Lower leg skin (tissue), 4 donors: Measurements from ENCODE around the gene PSMC3IP. TPM values are rescaled to one million over a fixed set of nuclear protein-coding genes. Genes with fewer than 3 reads are reported as not detected.
A peak's percentile ranks its signal among the peaks of the same experiment; 100 is the strongest.
"Not testable (repeated sequence)": the region's sequence is repeated elsewhere in the genome, so short reads cannot be mapped to it uniquely, and the experiment has no call there.

Source experiments
- DNase-seq, 2 donors: peaks; one replicate each; pipeline ENCODE4 v3.0.0-alpha.2; 2019; ENCODE audit warnings: low spot score in 2 of 2
- H3K4me3 ChIP-seq: fragments of 200-600 bp; sonication (generic); 2 replicates; pipeline ENCODE4 v1.5.1; 2017; ENCODE audit warnings: mild to moderate bottlenecking, low read depth; ENCODE audit not compliant: poor library complexity, severe bottlenecking
- CTCF ChIP-seq, 3 donors: fragments of 450-650 bp; IDR thresholded peaks; one replicate each; pipeline ENCODE4 v1.5.1; 2016; ENCODE audit warnings: antibody characterized with exemption in 3 of 3, mild to moderate bottlenecking in 3 of 3, moderate library complexity in 2 of 3
- POLR2A ChIP-seq, 2 donors: fragments of 450-650 bp; IDR thresholded peaks; one replicate each; pipeline ENCODE4 v1.6.1; 2016 to 2017; ENCODE audit warnings: antibody characterized with exemption in 2 of 2, mild to moderate bottlenecking in 1 of 2, moderate library complexity in 1 of 2
- WGBS, 2 donors: methylation state at CpG; one replicate each; pipeline ENCODE4 v1.1.5; 2018; 5-methylcytosine and 5-hydroxymethylcytosine counted together
- intact Hi-C: fragments of 100-400 bp; cut with DNase I; formaldehyde crosslinking; loops from one replicate; pipeline ENCODE4 v1.15.0; 2023; ENCODE audit warnings: low total_unique reads
- total RNA-seq, 4 donors: library from RNA; depleted of rRNA; stranded (reverse); fragments of >200 nt; gene quantifications; one replicate each; pipeline ENCODE4 v1.1.0, GENCODE V29; 2016

The PSMC3IP gene
- total RNA-seq, 4 donors from 2014 or later = 0.67 to 3.6 (median 1.8) TPM

GRCh38 chr17:42554250-42555121 is 23.0 kb downstream of the PSMC3IP start:
- intact Hi-C loops = no loop called here
- DNase-seq = peak; percentile 78 to 97
- TF ChIP-seq CTCF (IDR thresholded peaks at IDR 0.05) = no peak
- peak in 1 of 2 donors; percentile 80 for TF ChIP-seq POLR2A (IDR thresholded peaks at IDR 0.05)
- peak overlapping the region; percentile 64 for H3K4me3 ChIP-seq
- WGBS, 2 donors = 1 to 2% methylated on average over 18 to 67 of the region's 82 CpGs

GRCh38 chr17:42553866-42554249 is 23.7 kb downstream of the PSMC3IP start:
- DNase-seq = no peak
- intact Hi-C loops = no loop called here
- peak overlapping the region; percentile 64 for H3K4me3 ChIP-seq
- WGBS, 2 donors = 35 to 37% methylated on average over 15 to 16 of the region's 16 CpGs
- no peak for TF ChIP-seq CTCF (IDR thresholded peaks at IDR 0.05)
- no peak for TF ChIP-seq POLR2A (IDR thresholded peaks at IDR 0.05)

DNA sequence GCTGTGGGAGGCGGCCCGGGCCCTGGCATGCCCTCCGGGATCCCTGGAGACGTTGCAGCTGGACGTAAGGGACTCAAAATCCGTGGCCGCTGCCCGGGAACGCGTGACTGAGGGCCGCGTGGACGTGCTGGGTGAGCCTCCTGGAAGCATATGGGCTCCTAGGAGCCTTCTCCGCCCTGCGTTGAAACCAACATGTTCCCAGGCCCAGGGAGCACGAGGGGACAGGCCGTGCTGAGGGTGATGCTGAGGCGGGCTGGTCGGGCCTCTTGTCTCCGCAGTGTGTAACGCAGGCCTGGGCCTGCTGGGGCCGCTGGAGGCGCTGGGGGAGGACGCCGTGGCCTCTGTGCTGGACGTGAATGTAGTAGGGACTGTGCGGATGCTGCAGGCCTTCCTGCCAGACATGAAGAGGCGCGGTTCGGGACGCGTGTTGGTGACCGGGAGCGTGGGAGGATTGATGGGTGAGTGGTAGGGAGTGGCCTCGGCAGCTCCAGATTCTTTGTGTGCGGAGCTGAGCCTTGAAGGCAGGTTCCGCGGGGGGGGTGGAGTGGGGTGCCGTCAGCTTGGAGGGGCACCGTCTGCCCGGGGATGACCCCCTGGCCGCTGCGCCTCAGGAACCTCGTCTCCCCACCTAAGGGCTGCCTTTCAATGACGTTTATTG is 24.2 kb downstream of the PSMC3IP start:
- intact Hi-C loops = no loop called here
- no peak for DNase-seq
- H3K4me3 ChIP-seq = no peak overlapping the region
- TF ChIP-seq CTCF (IDR thresholded peaks at IDR 0.05) (no peak), POLR2A (IDR thresholded peaks at IDR 0.05) (no peak)
- 62 to 75% methylated on average over 18 to 45 of the region's 45 CpGs for WGBS, 2 donors

DNA sequence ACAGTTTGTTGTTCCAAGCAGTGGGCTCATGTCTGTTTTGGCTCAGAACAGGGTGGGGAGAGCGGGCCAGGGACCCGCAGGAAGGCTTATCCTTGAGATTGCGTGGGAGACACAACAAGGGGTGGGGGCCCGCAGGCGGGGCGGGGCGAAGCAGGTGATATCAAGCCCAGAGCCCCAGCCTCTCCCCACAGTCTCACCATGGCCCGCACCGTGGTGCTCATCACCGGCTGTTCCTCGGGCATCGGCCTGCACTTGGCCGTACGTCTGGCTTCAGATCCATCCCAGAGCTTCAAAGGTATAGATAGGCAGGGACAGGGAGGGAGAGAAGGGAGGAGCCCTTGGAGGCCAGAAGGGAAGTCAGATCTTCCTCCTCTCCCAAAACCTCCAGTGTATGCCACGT is 24.8 kb downstream of the PSMC3IP start, which contains the start of gene HSD17B1:
HSD17B1 (plus strand) TSS at position 188 of the 400 bp plus-strand sequence; CDS start at position 199, 11 bp downstream.
- DNase-seq, intact Hi-C loops: not testable (repeated sequence)
- WGBS, 2 donors = 81 to 91% methylated on average over 15 of the region's 15 CpGs

DNA sequence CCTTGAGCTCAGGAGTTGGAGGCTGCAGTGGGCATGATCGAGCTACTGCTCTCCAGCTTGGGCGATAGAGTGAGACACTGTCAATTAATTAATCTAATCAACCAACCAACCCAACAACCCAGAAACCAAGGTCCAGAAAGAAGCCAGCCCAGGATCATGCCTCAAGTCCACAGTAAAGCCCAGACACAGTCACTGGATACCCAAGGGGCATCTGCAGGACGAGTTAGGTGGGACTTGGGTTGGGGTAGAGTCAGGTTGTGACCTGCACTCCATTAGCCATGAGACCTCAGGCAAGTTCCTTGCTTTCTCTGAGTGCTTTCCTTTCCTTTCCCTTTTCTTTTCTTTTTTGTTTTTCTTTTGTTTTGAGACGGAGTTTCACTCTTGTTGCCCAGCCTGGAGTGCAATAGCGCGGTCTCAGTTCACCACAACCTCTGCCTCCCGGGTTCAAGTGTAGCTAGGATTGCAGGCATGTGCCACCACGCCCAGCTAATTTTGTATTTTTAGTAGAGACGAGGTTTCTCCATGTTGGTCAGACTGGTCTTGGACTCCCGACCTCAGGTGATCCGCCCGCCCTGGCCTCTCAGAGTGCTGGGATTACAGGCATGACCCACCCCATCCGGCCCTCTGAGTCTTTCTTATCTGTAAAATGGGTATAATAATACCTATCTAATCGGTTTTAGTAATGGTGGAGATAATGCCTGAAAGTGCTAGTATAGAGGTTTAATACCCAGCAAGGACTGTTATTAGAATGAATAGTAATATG is 28.4 kb downstream of the PSMC3IP start:
- no peak overlapping the region for H3K4me3 ChIP-seq
- intact Hi-C loops = no loop called here
- no peak for DNase-seq
- TF ChIP-seq POLR2A (IDR thresholded peaks at IDR 0.05) (no peak), CTCF (IDR thresholded peaks at IDR 0.05) (no peak)
- 73 to 83% methylated on average over 14 of the region's 14 CpGs for WGBS, 2 donors

More for the DNA sequence above, 24.8 kb downstream of the PSMC3IP start, which contains the start of gene HSD17B1:
- not testable (repeated sequence) for H3K4me3 ChIP-seq
